ENCODE measurements around the gene C16orf74.

- no peak for TF ChIP-seq POLR2A (IDR thresholded peaks at IDR 0.05; ENCODE audit: low read depth, low read length)
- TF ChIP-seq TAF1 (IDR thresholded peaks at IDR 0.05; ENCODE audit: borderline replicate concordance, low read depth, low read length), result no peak
These were observed 31.1 kb downstream of the C16orf74 start for GRCh38 chr16:85719605-85720301.

All from GM12892 (cell line).